ENCODE measurements around the gene TRIM72. TPM values are rescaled to one million over a fixed set of nuclear protein-coding genes. Genes with fewer than 3 reads are reported as not detected.

Gene TRIM72
- total RNA-seq, 1 donor from 2014 or later, result 0.91 TPM

DNA sequence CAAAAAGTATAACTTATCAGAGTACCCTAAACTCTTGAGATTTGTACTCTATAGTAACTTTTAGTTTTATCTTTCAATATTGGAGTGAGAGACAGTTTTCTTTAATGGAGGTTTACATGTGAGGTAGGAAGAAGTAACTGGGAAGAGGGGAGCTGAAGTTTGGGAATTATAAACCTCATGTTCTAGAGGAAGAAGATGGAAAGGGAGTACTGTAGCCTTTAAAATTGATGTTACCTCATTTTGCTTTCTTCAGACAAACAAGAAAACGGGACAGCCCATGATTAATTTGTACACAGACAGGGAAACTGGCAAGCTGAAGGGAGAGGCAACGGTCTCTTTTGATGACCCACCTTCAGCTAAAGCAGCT lies 24.5 kb upstream of the TRIM72 start:
- no peaks in the 10 kb centered on the region for H3K27me3 ChIP-seq (ENCODE audit: low read depth)
- TF ChIP-seq, protein P1, sequence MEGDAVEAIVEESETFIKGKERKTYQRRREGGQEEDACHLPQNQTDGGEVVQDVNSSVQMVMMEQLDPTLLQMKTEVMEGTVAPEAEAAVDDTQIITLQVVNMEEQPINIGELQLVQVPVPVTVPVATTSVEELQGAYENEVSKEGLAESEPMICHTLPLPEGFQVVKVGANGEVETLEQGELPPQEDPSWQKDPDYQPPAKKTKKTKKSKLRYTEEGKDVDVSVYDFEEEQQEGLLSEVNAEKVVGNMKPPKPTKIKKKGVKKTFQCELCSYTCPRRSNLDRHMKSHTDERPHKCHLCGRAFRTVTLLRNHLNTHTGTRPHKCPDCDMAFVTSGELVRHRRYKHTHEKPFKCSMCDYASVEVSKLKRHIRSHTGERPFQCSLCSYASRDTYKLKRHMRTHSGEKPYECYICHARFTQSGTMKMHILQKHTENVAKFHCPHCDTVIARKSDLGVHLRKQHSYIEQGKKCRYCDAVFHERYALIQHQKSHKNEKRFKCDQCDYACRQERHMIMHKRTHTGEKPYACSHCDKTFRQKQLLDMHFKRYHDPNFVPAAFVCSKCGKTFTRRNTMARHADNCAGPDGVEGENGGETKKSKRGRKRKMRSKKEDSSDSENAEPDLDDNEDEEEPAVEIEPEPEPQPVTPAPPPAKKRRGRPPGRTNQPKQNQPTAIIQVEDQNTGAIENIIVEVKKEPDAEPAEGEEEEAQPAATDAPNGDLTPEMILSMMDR (IDR thresholded peaks at IDR 0.05; ENCODE audit: borderline replicate concordance), result no peak
- H3K27ac ChIP-seq (replicated peaks), result no peak overlapping the region
- peaks cover 29% of the 10 kb centered on the region for H3K4me1 ChIP-seq
- intact Hi-C loops (cut with micrococcal nuclease), result no loop called here
- no peak for DNase-seq
- H3K36me3 ChIP-seq, result peaks cover 100% of the 10 kb centered on the region
- no peaks in the 10 kb centered on the region for H3K9me3 ChIP-seq (replicated peaks)
- H3K4me3 ChIP-seq, result no peak overlapping the region

DNA sequence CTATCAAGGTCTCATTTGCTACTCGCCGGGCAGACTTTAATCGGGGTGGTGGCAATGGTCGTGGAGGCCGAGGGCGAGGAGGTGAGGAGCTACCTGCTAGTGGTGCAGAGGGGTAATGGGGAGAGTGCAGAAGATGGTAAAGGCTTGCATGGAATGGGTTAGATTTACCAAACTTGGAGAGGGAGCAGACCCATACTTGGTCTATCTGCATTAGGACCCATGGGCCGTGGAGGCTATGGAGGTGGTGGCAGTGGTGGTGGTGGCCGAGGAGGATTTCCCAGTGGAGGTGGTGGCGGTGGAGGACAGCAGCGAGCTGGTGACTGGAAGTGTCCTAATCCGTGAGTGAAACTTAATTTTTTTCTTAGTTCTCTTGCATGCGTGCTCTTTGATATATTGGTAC lies 23.9 kb upstream of the TRIM72 start:
- Histone ChIP-seq H3K9me3 (replicated peaks) (no peaks in the 10 kb centered on the region), H3K27ac (replicated peaks) (no peak overlapping the region), H3K4me3 (no peak overlapping the region), H3K4me1 (peaks cover 24% of the 10 kb centered on the region), H3K36me3 (peaks cover 100% of the 10 kb centered on the region), H3K27me3 (ENCODE audit: low read depth) (no peaks in the 10 kb centered on the region)
- TF ChIP-seq, protein P1 (IDR thresholded peaks at IDR 0.05; ENCODE audit: borderline replicate concordance), result no peak
- intact Hi-C loops (cut with micrococcal nuclease), result no loop called here
- no peak for DNase-seq

DNA sequence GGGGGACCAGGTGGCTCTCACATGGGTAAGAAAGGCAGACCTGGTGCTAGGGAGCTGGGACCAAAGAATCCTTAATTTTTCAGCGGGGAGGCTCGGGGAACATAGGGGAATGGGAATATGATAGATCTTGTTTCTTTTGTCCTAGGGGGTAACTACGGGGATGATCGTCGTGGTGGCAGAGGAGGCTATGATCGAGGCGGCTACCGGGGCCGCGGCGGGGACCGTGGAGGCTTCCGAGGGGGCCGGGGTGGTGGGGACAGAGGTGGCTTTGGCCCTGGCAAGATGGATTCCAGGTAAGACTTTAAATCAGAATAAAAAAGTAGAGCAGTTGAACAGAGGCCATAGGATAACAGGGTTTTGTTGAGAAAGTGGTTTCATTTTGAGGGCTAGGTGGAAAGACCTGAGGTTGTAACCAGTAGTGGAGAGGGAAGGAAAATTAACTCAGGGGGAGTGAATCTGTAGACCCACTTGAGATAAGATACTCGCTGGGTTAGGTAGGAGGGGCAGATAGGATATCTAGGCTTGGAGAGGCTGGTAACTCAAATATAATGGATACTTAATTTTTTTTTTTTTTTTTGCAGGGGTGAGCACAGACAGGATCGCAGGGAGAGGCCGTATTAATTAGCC lies 23.0 kb upstream of the TRIM72 start:
- Histone ChIP-seq H3K27ac (replicated peaks) (no peak overlapping the region), H3K4me1 (peaks cover 15% of the 10 kb centered on the region), H3K36me3 (peaks cover 100% of the 10 kb centered on the region), H3K27me3 (ENCODE audit: low read depth) (no peaks in the 10 kb centered on the region), H3K4me3 (no peak overlapping the region), H3K9me3 (replicated peaks) (no peaks in the 10 kb centered on the region)
- intact Hi-C loops (cut with micrococcal nuclease), result no loop called here
- TF ChIP-seq, protein P1 (IDR thresholded peaks at IDR 0.05; ENCODE audit: borderline replicate concordance), result no peak
- DNase-seq, result no peak

DNA sequence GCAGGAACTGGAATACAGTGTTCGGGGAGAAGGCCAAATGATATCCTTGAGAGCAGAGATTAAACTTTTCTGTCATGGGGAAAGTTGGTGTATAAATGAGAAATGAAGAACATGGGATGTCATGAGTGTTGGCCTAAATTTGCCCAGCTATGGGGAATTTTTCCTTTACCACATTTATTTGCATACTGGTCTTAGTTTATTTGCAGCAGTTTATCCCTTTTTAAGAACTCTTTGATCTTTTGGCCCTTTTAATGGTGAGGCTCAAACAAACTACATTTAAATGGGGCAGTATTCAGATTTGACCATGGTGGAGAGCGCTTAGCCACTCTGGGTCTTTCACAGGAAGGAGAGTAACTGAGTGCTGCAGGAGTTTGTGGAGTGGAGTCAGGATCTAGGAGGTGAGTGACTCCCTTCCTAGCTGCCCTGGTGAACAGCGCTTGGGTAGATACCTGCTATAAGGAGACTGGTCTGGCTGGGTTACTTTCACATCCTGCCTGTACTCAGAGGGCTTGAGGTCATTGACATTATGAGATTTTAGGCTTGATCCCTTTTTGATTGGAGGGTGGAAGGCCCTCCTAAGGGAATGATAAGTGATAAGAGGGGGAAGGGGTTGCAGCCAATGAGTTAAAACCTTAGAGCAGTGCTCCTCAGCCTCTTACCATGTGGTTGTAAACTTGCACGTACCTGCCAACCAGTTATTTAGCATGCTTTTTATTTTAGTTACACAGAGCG lies 22.1 kb upstream of the TRIM72 start:
- TF ChIP-seq, protein P1 (IDR thresholded peaks at IDR 0.05; ENCODE audit: borderline replicate concordance), result no peak
- Histone ChIP-seq H3K4me3 (no peak overlapping the region), H3K4me1 (peaks cover 10% of the 10 kb centered on the region)

DNA sequence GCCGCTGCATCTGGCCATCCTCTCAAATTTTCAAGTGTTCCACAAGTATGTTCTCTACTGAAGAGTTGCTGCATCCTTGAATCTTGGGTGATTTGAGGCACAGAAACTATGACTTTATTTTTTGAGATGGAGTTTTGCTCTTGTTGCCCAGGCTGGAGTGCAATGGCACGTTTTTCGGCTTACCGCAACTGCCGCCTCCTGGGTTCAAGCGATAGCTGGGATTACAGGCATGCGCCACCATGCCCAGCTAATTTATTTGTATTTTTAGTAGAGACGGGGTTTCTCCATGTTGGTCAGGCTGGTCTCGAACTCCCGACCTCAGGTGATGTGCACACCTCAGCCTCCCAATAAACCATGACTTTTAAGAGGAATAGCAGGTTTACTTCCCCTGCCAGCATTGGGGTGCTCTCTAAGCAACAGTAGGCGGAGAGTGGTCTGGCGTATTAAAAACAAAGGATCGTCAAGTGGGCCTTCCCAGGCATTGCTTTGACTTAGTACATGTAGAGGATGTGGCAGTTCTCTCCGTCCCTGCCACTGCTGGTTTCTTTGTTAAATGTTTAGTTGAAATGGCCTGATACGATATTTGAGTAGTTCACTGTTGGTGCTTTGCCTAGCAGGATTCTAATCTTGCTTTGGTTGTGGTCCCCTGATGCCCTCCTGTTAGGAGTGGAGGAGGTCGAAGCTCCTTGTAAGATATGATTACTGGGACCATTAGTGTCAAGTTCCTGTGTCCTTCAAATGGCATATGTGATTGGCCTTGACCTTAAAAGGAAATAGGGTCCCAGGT lies 20.9 kb upstream of the TRIM72 start:
- H3K36me3 ChIP-seq, result peaks cover 89% of the 10 kb centered on the region
- peaks cover 8% of the 10 kb centered on the region for H3K4me1 ChIP-seq
- H3K27me3 ChIP-seq (ENCODE audit: low read depth), result no peaks in the 10 kb centered on the region
- no peak for DNase-seq
- H3K27ac ChIP-seq (replicated peaks), result no peak overlapping the region
- no peaks in the 10 kb centered on the region for H3K9me3 ChIP-seq (replicated peaks)
- intact Hi-C loops (cut with micrococcal nuclease), result no loop called here
- no peak overlapping the region for H3K4me3 ChIP-seq
- TF ChIP-seq, protein P1 (IDR thresholded peaks at IDR 0.05; ENCODE audit: borderline replicate concordance), result no peak

More for the DNA sequence above, 22.1 kb upstream of the TRIM72 start:
- intact Hi-C loops (cut with micrococcal nuclease), result no loop called here
- Histone ChIP-seq H3K36me3 (peaks cover 99% of the 10 kb centered on the region), H3K27me3 (ENCODE audit: low read depth) (no peaks in the 10 kb centered on the region), H3K9me3 (replicated peaks) (no peaks in the 10 kb centered on the region), H3K27ac (replicated peaks) (no peak overlapping the region)
- DNase-seq, result no peak
